HepG2 (cell line): ENCODE data around the gene MLNR. TPM values are rescaled to one million over a fixed set of nuclear protein-coding genes. Genes with fewer than 3 reads are reported as not detected.

ENCODE experiments used
- ATAC-seq: fragments of 200-7000 bp; cut with Tn5 transposase; 3 replicates; pipeline ENCODE4 v1.9.1; 2020; ENCODE audit warnings: mild to moderate bottlenecking, moderate library complexity
- BruUV-seq: library from RNA; stranded (reverse); fragments of 400-500 nt; replicated peaks from 2 replicates; lab custom pipeline; 2021; lab: Mats Ljungman, UMichigan
- CTCF ChIA-PET: fragments of 300-600 bp; formaldehyde crosslinking; extraction: SDS; loops from one replicate; lab custom pipeline; 2021; ENCODE audit warnings: low total read pairs, inconsistent platforms, low intra/inter-chr PET ratio; lab: Yijun Ruan, JAX
- POLR2A ChIA-PET: fragments of 350-600 bp; sonication (Branson Sonifier 250); formaldehyde crosslinking; loops from one replicate; lab custom pipeline; 2020; ENCODE audit warnings: antibody characterized with exemption, inconsistent platforms; lab: Yijun Ruan, JAX
- DNase-seq: peaks from one replicate; pipeline ENCODE4 v3.0.0-alpha.2; 2015; ENCODE audit warnings: low spot score
- FAIRE-seq: peaks from 3 replicates; lab custom pipeline; 2011; peaks lifted over from hg19 to GRCh38; lab: Jason Lieb, UNC
- H2AFZ ChIP-seq: one replicate; pipeline ENCODE4 v1.6.1; 2011; ENCODE audit warnings: low read length, inconsistent platforms
- H3K27ac ChIP-seq: fragments of 300-600 bp; 3 replicates; pipeline ENCODE4 v1.8.0; 2011; ENCODE audit warnings: mixed run types, mild to moderate bottlenecking, mixed read lengths, low read length, inconsistent platforms; ENCODE audit not compliant: insufficient read depth; ENCODE audit errors: extremely low read length
- H3K27me3 ChIP-seq, 2 experiments: fragments of 200-600 bp in 1 of 2; 2 replicates in 1 of 2; 3 replicates in 1 of 2; pipeline versions ENCODE4 v1.6.0 to v1.8.0; 2011; ENCODE audit warnings: low read length in 2 of 2, mild to moderate bottlenecking in 2 of 2, moderate library complexity in 2 of 2, inconsistent platforms in 1 of 2; ENCODE audit not compliant: insufficient read depth in 2 of 2, control insufficient read depth in 1 of 2
- H3K36me3 ChIP-seq, 2 experiments: fragments of 200-600 bp in 1 of 2; replicated peaks in 1 of 2; 2 replicates in 1 of 2; 3 replicates in 1 of 2; pipeline versions ENCODE4 v1.5.1 to v1.8.0; 2011; ENCODE audit warnings: low read length in 2 of 2, inconsistent platforms in 1 of 2; ENCODE audit not compliant: insufficient read depth in 2 of 2, control insufficient read depth in 1 of 2
- H3K4me1 ChIP-seq: 2 replicates; pipeline ENCODE4 v1.5.1; 2012; ENCODE audit warnings: low read length, inconsistent platforms; ENCODE audit not compliant: insufficient read depth
- H3K4me2 ChIP-seq: 2 replicates; pipeline ENCODE4 v1.6.0; 2011; ENCODE audit warnings: low read depth, low read length, inconsistent platforms
- H3K4me3 ChIP-seq, 3 experiments: fragments of 200-600 bp in 1 of 3; sonication (generic), shearing (Covaris generic) in 1 of 3; replicated peaks in 1 of 3; 2 replicates each; pipeline ENCODE4 v1.5.1; 2011 to 2016; ENCODE audit warnings: low read length in 3 of 3, inconsistent platforms in 2 of 3, low read depth in 2 of 3, mild to moderate bottlenecking in 2 of 3, control low read depth in 1 of 3, mixed read lengths in 1 of 3; ENCODE audit not compliant: insufficient read depth in 1 of 3
- H3K79me2 ChIP-seq: one replicate; pipeline ENCODE4 v1.6.1; 2011; ENCODE audit warnings: low read length, inconsistent platforms; ENCODE audit not compliant: insufficient read depth
- H3K9ac ChIP-seq: 2 replicates; pipeline ENCODE4 v1.6.0; 2011; ENCODE audit warnings: mild to moderate bottlenecking, low read depth, low read length, inconsistent platforms; ENCODE audit not compliant: insufficient read depth
- H3K9me3 ChIP-seq: 2 replicates; pipeline ENCODE4 v1.5.1; 2012; ENCODE audit warnings: mild to moderate bottlenecking, low read length
- H4K20me1 ChIP-seq: 2 replicates; pipeline ENCODE4 v1.6.0; 2011; ENCODE audit warnings: inconsistent platforms, mild to moderate bottlenecking, low read length, moderate library complexity; ENCODE audit not compliant: insufficient read depth
- ARID2 ChIP-seq: sonication (generic); formaldehyde crosslinking; IDR thresholded peaks from 2 replicates; pipeline ENCODE4 v1.8.1; 2022; ENCODE audit warnings: mild to moderate bottlenecking, missing genetic modification reagents, borderline replicate concordance
- CEBPG ChIP-seq: IDR thresholded peaks from 2 replicates; pipeline ENCODE4 v1.6.1; 2016
- GFI1 ChIP-seq: sonication (generic); formaldehyde crosslinking; IDR thresholded peaks from 2 replicates; pipeline ENCODE4 v1.5.0; 2020; ENCODE audit warnings: missing genetic modification reagents, mild to moderate bottlenecking, borderline replicate concordance
- GPN1 ChIP-seq: sonication (generic); formaldehyde crosslinking; IDR thresholded peaks from 2 replicates; pipeline ENCODE4 v1.5.1; 2020; ENCODE audit warnings: missing genetic modification reagents, borderline replicate concordance
- IRX3 ChIP-seq: sonication (generic); formaldehyde crosslinking; IDR thresholded peaks from 2 replicates; pipeline ENCODE4 v1.8.1; 2023; ENCODE audit warnings: mild to moderate bottlenecking, low read depth, missing genetic modification reagents, borderline replicate concordance
- KDM5B ChIP-seq: sonication (generic); formaldehyde crosslinking; IDR thresholded peaks from 2 replicates; pipeline ENCODE4 v1.4.0; 2020; ENCODE audit warnings: missing genetic modification reagents, mild to moderate bottlenecking, borderline replicate concordance
- NR2F6 ChIP-seq, 2 experiments: IDR thresholded peaks; 2 replicates each; pipeline ENCODE4 v1.6.1; 2016; ENCODE audit warnings: antibody characterized with exemption in 1 of 2, mild to moderate bottlenecking in 1 of 2
- RBAK ChIP-seq: sonication (generic); formaldehyde crosslinking; IDR thresholded peaks from 2 replicates; pipeline ENCODE4 v1.5.1; 2020; ENCODE audit warnings: mild to moderate bottlenecking, missing genetic modification reagents
- SRSF4 ChIP-seq: fragments of 200-400 bp; formaldehyde crosslinking; IDR thresholded peaks from one replicate; pipeline ENCODE4 v1.6.1; 2018; ENCODE audit warnings: mild to moderate bottlenecking, low read depth, low read length, moderate library complexity; ENCODE audit not compliant: poor library complexity, severe bottlenecking
- SSRP1 ChIP-seq: IDR thresholded peaks from 2 replicates; pipeline ENCODE4 v1.6.1; 2016; ENCODE audit warnings: control low read depth
- ZNF33B ChIP-seq: sonication (generic); formaldehyde crosslinking; IDR thresholded peaks from 2 replicates; pipeline ENCODE4 v1.5.1; 2020; ENCODE audit warnings: mild to moderate bottlenecking, missing genetic modification reagents
- WGBS: methylation state at CpG from one replicate; pipeline ENCODE4 v1.1.6; 2017; ENCODE audit warnings: low lambda C conversion rate; 5-methylcytosine and 5-hydroxymethylcytosine counted together
- in situ Hi-C: cut with HindIII; loops from 2 replicates; pipeline ENCODE4 v1.10.0; 2017; ENCODE audit warnings: low pct_unique_long_range_greater_than_20kb; ENCODE audit not compliant: extremely low pct_ligation_motif_present
- intact Hi-C: fragments of 100-400 bp; cut with micrococcal nuclease; formaldehyde crosslinking; loops from one replicate; pipeline ENCODE4 v1.10.0; 2022; ENCODE audit not compliant: unreplicated experiment
- polyA plus RNA-seq, 8 experiments: library from polyadenylated mRNA; depleted of rRNA in 3 of 8; stranded (reverse) in 7 of 8; unstranded in 1 of 8; fragments of >200 nt; fragmentation: Illumina TruSeq in 4 of 8; extraction: Trizol in 4 of 8; gene quantifications; 2 replicates each; pipeline versions ENCODE4 v1.2.1 to v1.2.3, GENCODE V29; 2011 to 2016; ENCODE audit warnings: low read depth in 4 of 8, missing spikeins in 1 of 8, mixed read lengths in 1 of 8; ENCODE audit not compliant: insufficient read depth in 1 of 8
- total RNA-seq, 5 experiments: library from RNA; depleted of rRNA; stranded (reverse); fragments of >200 nt; fragmentation: Illumina TruSeq; extraction: Trizol; gene quantifications; 2 replicates each; pipeline ENCODE4 v1.2.3, GENCODE V29; 2016; ENCODE audit warnings: low read depth in 1 of 5
- TF ChIP-seq, protein P1 (sequence below): sonication (generic); formaldehyde crosslinking; IDR thresholded peaks from 2 replicates; pipeline ENCODE4 v1.9.0; 2022; ENCODE audit warnings: missing genetic modification reagents, mild to moderate bottlenecking, borderline replicate concordance
- TF ChIP-seq, protein P2 (sequence below): sonication (generic); formaldehyde crosslinking; IDR thresholded peaks from 2 replicates; pipeline ENCODE4 v1.8.0; 2022; ENCODE audit warnings: low read depth, missing genetic modification reagents
- TF ChIP-seq, protein P3 (sequence below): IDR thresholded peaks from 2 replicates; pipeline ENCODE4 v1.6.1; 2016; ENCODE audit warnings: mild to moderate bottlenecking
- TF ChIP-seq, protein P4 (sequence below): sonication (generic); formaldehyde crosslinking; IDR thresholded peaks from 2 replicates; pipeline ENCODE4 v1.5.0; 2020; ENCODE audit warnings: mild to moderate bottlenecking, missing genetic modification reagents
- TF ChIP-seq, protein P5 (sequence below): sonication (generic); formaldehyde crosslinking; IDR thresholded peaks from 2 replicates; pipeline ENCODE4 v1.9.0; 2021; ENCODE audit warnings: missing genetic modification reagents, mild to moderate bottlenecking, borderline replicate concordance

Gene MLNR
- total and polyA plus RNA-seq, 2 of the 13 experiments (the other 11 are each of a cell fraction or from before 2014, with no cell fraction given) = 0.46 TPM; not detected in 1

DNA sequence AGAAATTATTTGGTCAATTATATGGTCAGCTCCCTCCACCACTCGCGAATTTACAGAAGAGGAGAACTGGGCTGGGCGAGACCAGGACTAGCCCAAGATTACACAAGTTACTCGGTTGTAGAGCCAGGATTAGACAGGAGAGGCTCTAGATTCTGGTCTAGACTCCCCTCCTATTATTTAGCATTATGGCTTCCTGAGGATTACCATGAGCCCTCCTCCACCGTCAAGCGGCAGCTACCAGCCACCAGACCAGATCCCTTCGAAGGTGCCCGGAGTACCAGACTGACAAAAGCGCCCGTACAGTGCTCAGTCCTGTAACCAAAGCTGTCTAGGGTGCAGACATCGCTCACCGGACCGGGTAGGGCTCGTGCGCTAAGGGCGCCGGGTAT is 497 bp upstream of the MLNR start:
- WGBS = 64% methylated on average over 5 of the region's 17 CpGs
- TF ChIP-seq CEBPG (CRISPR knock-in tag) (no peak), RBAK (CRISPR knock-in tag) (no peak), NR2F6 (IDR thresholded peaks at IDR 0.05) (no peak), NR2F6 (CRISPR knock-in tag; IDR thresholded peaks at IDR 0.05) (no peak), ARID2 (CRISPR knock-in tag) (no peak), ZNF33B (CRISPR knock-in tag) (no peak), GPN1 (CRISPR knock-in tag) (no peak), IRX3 (CRISPR knock-in tag) (no peak), SRSF4 (no peak), SSRP1 (no peak), KDM5B (CRISPR knock-in tag) (0 out of 2 replicates have a peak, but pooled peaks have one; percentile 25), GFI1 (0 out of 2 replicates have a peak, but pooled peaks have one; percentile 44)
- TF ChIP-seq, protein P1, sequence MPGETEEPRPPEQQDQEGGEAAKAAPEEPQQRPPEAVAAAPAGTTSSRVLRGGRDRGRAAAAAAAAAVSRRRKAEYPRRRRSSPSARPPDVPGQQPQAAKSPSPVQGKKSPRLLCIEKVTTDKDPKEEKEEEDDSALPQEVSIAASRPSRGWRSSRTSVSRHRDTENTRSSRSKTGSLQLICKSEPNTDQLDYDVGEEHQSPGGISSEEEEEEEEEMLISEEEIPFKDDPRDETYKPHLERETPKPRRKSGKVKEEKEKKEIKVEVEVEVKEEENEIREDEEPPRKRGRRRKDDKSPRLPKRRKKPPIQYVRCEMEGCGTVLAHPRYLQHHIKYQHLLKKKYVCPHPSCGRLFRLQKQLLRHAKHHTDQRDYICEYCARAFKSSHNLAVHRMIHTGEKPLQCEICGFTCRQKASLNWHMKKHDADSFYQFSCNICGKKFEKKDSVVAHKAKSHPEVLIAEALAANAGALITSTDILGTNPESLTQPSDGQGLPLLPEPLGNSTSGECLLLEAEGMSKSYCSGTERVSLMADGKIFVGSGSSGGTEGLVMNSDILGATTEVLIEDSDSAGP (CRISPR knock-in tag) = no peak; the same call in 1 of the 2 replicates
- TF ChIP-seq, protein P2, sequence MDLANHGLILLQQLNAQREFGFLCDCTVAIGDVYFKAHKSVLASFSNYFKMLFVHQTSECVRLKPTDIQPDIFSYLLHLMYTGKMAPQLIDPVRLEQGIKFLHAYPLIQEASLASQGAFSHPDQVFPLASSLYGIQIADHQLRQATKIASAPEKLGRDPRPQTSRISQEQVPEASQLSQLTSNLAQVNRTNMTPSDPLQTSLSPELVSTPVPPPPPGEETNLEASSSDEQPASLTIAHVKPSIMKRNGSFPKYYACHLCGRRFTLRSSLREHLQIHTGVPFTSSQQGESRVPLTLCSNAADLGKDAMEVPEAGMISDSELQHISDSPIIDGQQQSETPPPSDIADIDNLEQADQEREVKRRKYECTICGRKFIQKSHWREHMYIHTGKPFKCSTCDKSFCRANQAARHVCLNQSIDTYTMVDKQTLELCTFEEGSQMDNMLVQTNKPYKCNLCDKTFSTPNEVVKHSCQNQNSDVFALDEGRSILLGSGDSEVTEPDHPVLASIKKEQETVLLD (CRISPR knock-in tag) = no peak
- TF ChIP-seq, protein P3, sequence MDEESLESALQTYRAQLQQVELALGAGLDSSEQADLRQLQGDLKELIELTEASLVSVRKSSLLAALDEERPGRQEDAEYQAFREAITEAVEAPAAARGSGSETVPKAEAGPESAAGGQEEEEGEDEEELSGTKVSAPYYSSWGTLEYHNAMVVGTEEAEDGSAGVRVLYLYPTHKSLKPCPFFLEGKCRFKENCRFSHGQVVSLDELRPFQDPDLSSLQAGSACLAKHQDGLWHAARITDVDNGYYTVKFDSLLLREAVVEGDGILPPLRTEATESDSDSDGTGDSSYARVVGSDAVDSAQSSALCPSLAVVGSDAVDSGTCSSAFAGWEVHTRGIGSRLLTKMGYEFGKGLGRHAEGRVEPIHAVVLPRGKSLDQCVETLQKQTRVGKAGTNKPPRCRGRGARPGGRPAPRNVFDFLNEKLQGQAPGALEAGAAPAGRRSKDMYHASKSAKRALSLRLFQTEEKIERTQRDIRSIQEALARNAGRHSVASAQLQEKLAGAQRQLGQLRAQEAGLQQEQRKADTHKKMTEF (CRISPR knock-in tag) = peak; percentile 13; the same call in 1 of the 2 replicates
- TF ChIP-seq, protein P4, sequence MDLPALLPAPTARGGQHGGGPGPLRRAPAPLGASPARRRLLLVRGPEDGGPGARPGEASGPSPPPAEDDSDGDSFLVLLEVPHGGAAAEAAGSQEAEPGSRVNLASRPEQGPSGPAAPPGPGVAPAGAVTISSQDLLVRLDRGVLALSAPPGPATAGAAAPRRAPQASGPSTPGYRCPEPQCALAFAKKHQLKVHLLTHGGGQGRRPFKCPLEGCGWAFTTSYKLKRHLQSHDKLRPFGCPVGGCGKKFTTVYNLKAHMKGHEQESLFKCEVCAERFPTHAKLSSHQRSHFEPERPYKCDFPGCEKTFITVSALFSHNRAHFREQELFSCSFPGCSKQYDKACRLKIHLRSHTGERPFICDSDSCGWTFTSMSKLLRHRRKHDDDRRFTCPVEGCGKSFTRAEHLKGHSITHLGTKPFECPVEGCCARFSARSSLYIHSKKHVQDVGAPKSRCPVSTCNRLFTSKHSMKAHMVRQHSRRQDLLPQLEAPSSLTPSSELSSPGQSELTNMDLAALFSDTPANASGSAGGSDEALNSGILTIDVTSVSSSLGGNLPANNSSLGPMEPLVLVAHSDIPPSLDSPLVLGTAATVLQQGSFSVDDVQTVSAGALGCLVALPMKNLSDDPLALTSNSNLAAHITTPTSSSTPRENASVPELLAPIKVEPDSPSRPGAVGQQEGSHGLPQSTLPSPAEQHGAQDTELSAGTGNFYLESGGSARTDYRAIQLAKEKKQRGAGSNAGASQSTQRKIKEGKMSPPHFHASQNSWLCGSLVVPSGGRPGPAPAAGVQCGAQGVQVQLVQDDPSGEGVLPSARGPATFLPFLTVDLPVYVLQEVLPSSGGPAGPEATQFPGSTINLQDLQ (CRISPR knock-in tag) = no peak
- TF ChIP-seq, protein P5, sequence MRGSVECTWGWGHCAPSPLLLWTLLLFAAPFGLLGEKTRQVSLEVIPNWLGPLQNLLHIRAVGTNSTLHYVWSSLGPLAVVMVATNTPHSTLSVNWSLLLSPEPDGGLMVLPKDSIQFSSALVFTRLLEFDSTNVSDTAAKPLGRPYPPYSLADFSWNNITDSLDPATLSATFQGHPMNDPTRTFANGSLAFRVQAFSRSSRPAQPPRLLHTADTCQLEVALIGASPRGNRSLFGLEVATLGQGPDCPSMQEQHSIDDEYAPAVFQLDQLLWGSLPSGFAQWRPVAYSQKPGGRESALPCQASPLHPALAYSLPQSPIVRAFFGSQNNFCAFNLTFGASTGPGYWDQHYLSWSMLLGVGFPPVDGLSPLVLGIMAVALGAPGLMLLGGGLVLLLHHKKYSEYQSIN (CRISPR knock-in tag) = no peak

More for the DNA sequence above, 497 bp upstream of the MLNR start:
- H3K9ac ChIP-seq = peak overlapping the region; percentile 51
- no peaks in the 10 kb centered on the region for H3K79me2 ChIP-seq
- DNase-seq = peak; percentile 43
- no peaks in the 10 kb centered on the region for H3K9me3 ChIP-seq
- H3K36me3 ChIP-seq = no peaks in the 10 kb centered on the region
- BruUV-seq = no TSS peak
- peak overlapping the region; percentile 84 for H3K4me2 ChIP-seq
- no peak for FAIRE-seq
- POLR2A ChIA-PET = interaction anchor here (1.1 kb wide), 1 partner anchor 28 kb away, joined by 7 read pairs; the partner anchor contains the start of gene CDADC1
- H3K27me3 ChIP-seq = no peaks in the 10 kb centered on the region
- CTCF ChIA-PET = no interaction called here
- H2AFZ ChIP-seq = peak overlapping the region; percentile 85
- no peaks in the 10 kb centered on the region for H4K20me1 ChIP-seq
- in situ Hi-C loops (no loop called here), intact Hi-C loops (no loop called here)
- peaks cover 24% of the 10 kb centered on the region for H3K4me1 ChIP-seq
- no peak for ATAC-seq
- no peak overlapping the region for H3K27ac ChIP-seq
- peak overlapping the region; percentile 56 to 72 (median 65); a peak in 5 of 6 replicates for H3K4me3 ChIP-seq
